ENCODE measurements around the gene NSMCE1.
A peak's percentile ranks its signal among the peaks of the same experiment; 100 is the strongest.

Gene NSMCE1

GRCh38 chr16:27268376-27269299 is at the start of gene NSMCE1:
TSS of gene NSMCE1 (minus strand) at chr16:27268772. CDS start at chr16:27257570, 11,202 bp downstream.
- DNase-seq = peak; percentile 93

GRCh38 chr16:27317738-27318391 is 49.3 kb upstream of the NSMCE1 start:
- peak; percentile 73 for DNase-seq

- no peak for DNase-seq
These were observed 48.7 kb upstream of the NSMCE1 start for GRCh38 chr16:27317320-27317719.

- DNase-seq = no peak
These were observed 47.6 kb upstream of the NSMCE1 start for GRCh38 chr16:27316038-27316680.

GRCh38 chr16:27315333-27316037 is 46.9 kb upstream of the NSMCE1 start:
- DNase-seq = peak; percentile 62

GRCh38 chr16:27314986-27315332 is 46.4 kb upstream of the NSMCE1 start:
- no peak for DNase-seq

GRCh38 chr16:27314161-27314723 is 45.7 kb upstream of the NSMCE1 start:
- DNase-seq = peak; percentile 70

GRCh38 chr16:27313422-27314160 is 45.0 kb upstream of the NSMCE1 start, which contains the start of gene IL4R:
TSS of gene IL4R (plus strand) at chr16:27313974. CDS start at chr16:27340204, 26,230 bp downstream.
- DNase-seq = peak; percentile 54

- DNase-seq = no peak
These were observed 44.2 kb upstream of the NSMCE1 start for GRCh38 chr16:27312580-27313421.

- no peak for DNase-seq
These were observed 43.3 kb upstream of the NSMCE1 start for GRCh38 chr16:27311897-27312303.

GRCh38 chr16:27311448-27311830 is 42.9 kb upstream of the NSMCE1 start:
- DNase-seq = no peak

GRCh38 chr16:27310576-27311447 is 42.2 kb upstream of the NSMCE1 start:
- no peak for DNase-seq

- DNase-seq = no peak
These were observed 40.2 kb upstream of the NSMCE1 start for GRCh38 chr16:27308792-27309191.

- DNase-seq = no peak
These were observed 37.4 kb upstream of the NSMCE1 start for GRCh38 chr16:27305839-27306442.

GRCh38 chr16:27304881-27305745 is 36.5 kb upstream of the NSMCE1 start:
- DNase-seq = no peak

- no peak for DNase-seq
These were observed 35.5 kb upstream of the NSMCE1 start for GRCh38 chr16:27304102-27304501.

GRCh38 chr16:27303256-27304100 is 34.9 kb upstream of the NSMCE1 start:
- DNase-seq = no peak

Measured in CD4-positive, alpha-beta T cell treated with Interleukin-4 for 4 hours (primary cell).